ENCODE results near the gene SPHK2. TPM values are rescaled to one million over a fixed set of nuclear protein-coding genes. Genes with fewer than 3 reads are reported as not detected.

The SPHK2 gene
- total RNA-seq, 2 experiments from 2014 or later, result 22.3 to 22.9 TPM

GRCh38 chr19:48646722-48647216 lies 27.5 kb downstream of the SPHK2 start:
- Mint-ChIP-seq H3K4me1 (ENCODE audit: low read depth) (peaks cover 34% of the 10 kb centered on the region), H3K27me3 (no peaks in the 10 kb centered on the region), H3K4me3 (peak overlapping the region; percentile 42), H3K9me3 (no peaks in the 10 kb centered on the region), H3K36me3 (ENCODE audit: low read depth) (no peaks in the 10 kb centered on the region), H3K27ac (peak overlapping the region; percentile 81)
- no peak for TF ChIP-seq CTCF (IDR thresholded peaks at IDR 0.05)
- ATAC-seq (no peak), DNase-seq (no peak)
- intact Hi-C loops (cut with micrococcal nuclease), result loop anchor here (10.0 kb wide), 1 partner anchor 98 kb away; the partner anchor contains the start of genes IZUMO1 and RASIP1
- ChIA-PET CTCF (interaction anchor here (1.0 to 1.8 kb wide), 4 partner anchors 13 to 189 kb away, joined by 3 to 11 read pairs (median 5); partner anchors contain the start of genes HSD17B14, RPL18 and SPHK2), POLR2A (interaction anchor here (1.0 to 2.3 kb wide), 3 partner anchors 10 to 30 kb away, joined by 3 to 16 read pairs (median 8); partner anchors contain the start of gene DBP)

GRCh38 chr19:48648134-48648533 lies 28.8 kb downstream of the SPHK2 start:
- no peak for ATAC-seq
- H3K36me3 Mint-ChIP-seq (ENCODE audit: low read depth), result no peaks in the 10 kb centered on the region
- H3K4me1 Mint-ChIP-seq (ENCODE audit: low read depth), result peaks cover 36% of the 10 kb centered on the region
- TF ChIP-seq CTCF (IDR thresholded peaks at IDR 0.05), result no peak
- H3K27ac Mint-ChIP-seq, result no peak overlapping the region
- no peak for DNase-seq
- ChIA-PET CTCF (interaction anchor here (1.2 kb wide), 1 partner anchor 29 kb away, joined by 3 read pairs; no protein-coding TSS in a partner anchor), POLR2A (no interaction called here)
- H3K4me3 Mint-ChIP-seq, result no peak overlapping the region
- H3K9me3 Mint-ChIP-seq, result no peaks in the 10 kb centered on the region
- intact Hi-C loops (cut with micrococcal nuclease), result loop anchor here (10.0 kb wide), 1 partner anchor 97 kb away; the partner anchor contains the start of genes IZUMO1 and RASIP1
- H3K27me3 Mint-ChIP-seq, result no peaks in the 10 kb centered on the region

- no peaks in the 10 kb centered on the region for H3K36me3 Mint-ChIP-seq (ENCODE audit: low read depth)
- ChIA-PET CTCF (interaction anchor here (0.6 kb wide), 1 partner anchor 62 kb away, joined by 4 read pairs; no protein-coding TSS in a partner anchor), POLR2A (interaction anchor here (0.6 kb wide), 1 partner anchor 37 kb away, joined by 3 read pairs; the partner anchor contains the start of gene FAM83E)
- DNase-seq (no peak), ATAC-seq (no peak)
- peaks cover 20% of the 10 kb centered on the region for H3K4me1 Mint-ChIP-seq (ENCODE audit: low read depth)
- H3K27ac Mint-ChIP-seq, result no peak overlapping the region
- H3K9me3 Mint-ChIP-seq, result no peaks in the 10 kb centered on the region
- no peak for TF ChIP-seq CTCF (IDR thresholded peaks at IDR 0.05)
- no peaks in the 10 kb centered on the region for H3K27me3 Mint-ChIP-seq
- intact Hi-C loops (cut with micrococcal nuclease), result no loop called here
- H3K4me3 Mint-ChIP-seq, result no peak overlapping the region
These were observed 31.8 kb downstream of the SPHK2 start for GRCh38 chr19:48650974-48651682.

- Mint-ChIP-seq H3K27ac (no peak overlapping the region), H3K4me3 (no peak overlapping the region), H3K4me1 (ENCODE audit: low read depth) (peaks cover 17% of the 10 kb centered on the region), H3K36me3 (ENCODE audit: low read depth) (no peaks in the 10 kb centered on the region), H3K27me3 (no peaks in the 10 kb centered on the region), H3K9me3 (no peaks in the 10 kb centered on the region)
- ATAC-seq (no peak), DNase-seq (no peak)
- intact Hi-C loops (cut with micrococcal nuclease), result no loop called here
- POLR2A ChIA-PET, result interaction anchor here (0.6 kb wide), 1 partner anchor 37 kb away, joined by 3 read pairs; the partner anchor contains the start of gene FAM83E
- CTCF ChIA-PET, result interaction anchor here (0.6 kb wide), 1 partner anchor 61 kb away, joined by 4 read pairs; no protein-coding TSS in a partner anchor
- no peak for TF ChIP-seq CTCF (IDR thresholded peaks at IDR 0.05)
These were observed 32.4 kb downstream of the SPHK2 start for GRCh38 chr19:48651683-48652048.

All from activated CD8-positive, alpha-beta T cell treated with anti-CD3 and anti-CD28 coated beads for 36 hours (primary cell).